Measurements from ENCODE around the gene RAPGEF5. TPM values are rescaled to one million over a fixed set of nuclear protein-coding genes. Genes with fewer than 3 reads are reported as not detected.

Gene RAPGEF5
- total RNA-seq, 6 experiments from 2014 or later = 15.5 to 56.4 (median 27.1) TPM

DNA sequence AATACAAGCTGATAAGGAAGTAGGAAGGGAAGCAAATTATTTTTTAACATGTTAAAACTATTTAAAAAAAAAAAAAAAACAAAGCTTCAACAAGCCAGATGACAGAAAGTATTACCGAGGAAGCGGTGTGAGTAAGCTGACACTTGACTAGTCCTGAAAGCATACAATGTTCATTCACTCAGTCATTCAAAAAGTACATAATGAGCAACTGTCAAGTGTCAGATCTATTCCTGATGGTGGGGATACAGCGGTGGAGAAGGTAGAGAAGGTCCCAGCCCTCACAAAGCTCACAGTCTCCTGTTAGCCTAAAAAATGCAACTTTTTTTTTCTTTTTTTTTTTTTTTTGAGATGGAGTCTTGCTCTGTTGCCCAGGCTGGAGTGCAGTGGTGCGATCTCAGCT is 40.0 kb downstream of the RAPGEF5 start:
- no peaks in the 10 kb centered on the region for H3K27me3 ChIP-seq
- DNase-seq = no peak
- no peak overlapping the region for H3K27ac ChIP-seq
- no peaks in the 10 kb centered on the region for H3K36me3 ChIP-seq
- no peak overlapping the region for H3K4me3 ChIP-seq
- no peak for TF ChIP-seq POLR2A (IDR thresholded peaks at IDR 0.05)
- TF ChIP-seq, protein P1, sequence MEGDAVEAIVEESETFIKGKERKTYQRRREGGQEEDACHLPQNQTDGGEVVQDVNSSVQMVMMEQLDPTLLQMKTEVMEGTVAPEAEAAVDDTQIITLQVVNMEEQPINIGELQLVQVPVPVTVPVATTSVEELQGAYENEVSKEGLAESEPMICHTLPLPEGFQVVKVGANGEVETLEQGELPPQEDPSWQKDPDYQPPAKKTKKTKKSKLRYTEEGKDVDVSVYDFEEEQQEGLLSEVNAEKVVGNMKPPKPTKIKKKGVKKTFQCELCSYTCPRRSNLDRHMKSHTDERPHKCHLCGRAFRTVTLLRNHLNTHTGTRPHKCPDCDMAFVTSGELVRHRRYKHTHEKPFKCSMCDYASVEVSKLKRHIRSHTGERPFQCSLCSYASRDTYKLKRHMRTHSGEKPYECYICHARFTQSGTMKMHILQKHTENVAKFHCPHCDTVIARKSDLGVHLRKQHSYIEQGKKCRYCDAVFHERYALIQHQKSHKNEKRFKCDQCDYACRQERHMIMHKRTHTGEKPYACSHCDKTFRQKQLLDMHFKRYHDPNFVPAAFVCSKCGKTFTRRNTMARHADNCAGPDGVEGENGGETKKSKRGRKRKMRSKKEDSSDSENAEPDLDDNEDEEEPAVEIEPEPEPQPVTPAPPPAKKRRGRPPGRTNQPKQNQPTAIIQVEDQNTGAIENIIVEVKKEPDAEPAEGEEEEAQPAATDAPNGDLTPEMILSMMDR (IDR thresholded peaks at IDR 0.05) = no peak
- intact Hi-C loops (cut with DNase I) = no loop called here
- no peak for ATAC-seq
- no peaks in the 10 kb centered on the region for H3K9me3 ChIP-seq
- H3K4me1 ChIP-seq = no peaks in the 10 kb centered on the region
- 96% methylated on average over 3 of the region's 4 CpGs for WGBS (ENCODE audit: insufficient coverage, low coverage, low lambda C conversion rate, missing lambda C conversion rate)

DNA sequence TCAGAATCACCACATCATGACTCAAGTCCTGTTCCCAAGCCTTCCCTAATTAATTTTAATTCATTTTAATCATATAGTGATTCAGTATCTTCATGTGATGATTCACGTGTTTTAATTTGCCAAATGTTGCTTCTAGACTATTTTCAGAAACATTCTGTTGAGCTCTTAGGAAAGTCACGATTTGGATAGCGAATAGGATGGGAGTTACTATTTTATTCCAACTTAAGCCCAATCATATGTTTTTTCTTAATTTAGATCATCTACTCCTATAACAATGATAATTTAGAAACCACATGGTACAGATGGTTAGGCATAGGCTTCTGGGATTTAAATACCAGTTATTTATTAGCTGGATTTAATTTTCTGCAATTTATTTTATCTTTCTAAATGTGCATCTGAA is 49.1 kb downstream of the RAPGEF5 start:
- no peak overlapping the region for H3K27ac ChIP-seq
- H3K9me3 ChIP-seq = no peaks in the 10 kb centered on the region
- 88% methylated on average over 3 of the region's 3 CpGs for WGBS (ENCODE audit: insufficient coverage, low coverage, low lambda C conversion rate, missing lambda C conversion rate)
- DNase-seq (no peak), ATAC-seq (no peak)
- H3K4me3 ChIP-seq = no peak overlapping the region
- no peak for TF ChIP-seq POLR2A (IDR thresholded peaks at IDR 0.05)
- TF ChIP-seq, protein P1 (IDR thresholded peaks at IDR 0.05) = no peak
- H3K36me3 ChIP-seq = peaks cover 0 to 10% (median 3%) of the 10 kb centered on the region in 4 donors
- intact Hi-C loops (cut with DNase I) = no loop called here
- H3K4me1 ChIP-seq = no peaks in the 10 kb centered on the region
- H3K27me3 ChIP-seq = no peaks in the 10 kb centered on the region

DNA sequence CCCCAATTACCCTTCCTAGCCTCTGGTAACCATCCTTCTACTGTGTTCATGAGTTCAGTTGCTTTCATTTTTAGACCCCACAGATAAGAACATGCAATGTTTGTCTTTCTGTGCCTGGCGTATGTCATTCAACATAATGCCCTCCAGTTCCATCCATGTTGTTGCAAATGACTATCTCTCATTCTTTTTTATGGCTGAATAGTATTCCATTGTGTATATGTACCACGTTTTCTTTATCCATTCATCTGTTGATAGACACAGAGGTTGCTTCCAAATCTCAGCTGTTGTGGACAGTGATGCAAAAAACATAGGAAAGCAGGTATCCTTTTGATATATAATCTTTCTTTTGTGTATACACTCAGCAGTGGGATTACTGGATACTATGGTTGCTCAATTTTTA is 51.2 kb downstream of the RAPGEF5 start:
- Histone ChIP-seq H3K4me1 (no peaks in the 10 kb centered on the region), H3K9me3 (no peaks in the 10 kb centered on the region), H3K27me3 (no peaks in the 10 kb centered on the region), H3K36me3 (peaks cover 0 to 10% (median 3%) of the 10 kb centered on the region in 4 donors), H3K4me3 (no peak overlapping the region), H3K27ac (no peak overlapping the region)
- 90% methylated on average over 2 of the region's 2 CpGs for WGBS (ENCODE audit: insufficient coverage, low coverage, low lambda C conversion rate, missing lambda C conversion rate)
- DNase-seq = no peak
- TF ChIP-seq, protein P1 (IDR thresholded peaks at IDR 0.05) = no peak
- no peak for TF ChIP-seq POLR2A (IDR thresholded peaks at IDR 0.05)
- ATAC-seq = no peak
- intact Hi-C loops (cut with DNase I) = no loop called here

DNA sequence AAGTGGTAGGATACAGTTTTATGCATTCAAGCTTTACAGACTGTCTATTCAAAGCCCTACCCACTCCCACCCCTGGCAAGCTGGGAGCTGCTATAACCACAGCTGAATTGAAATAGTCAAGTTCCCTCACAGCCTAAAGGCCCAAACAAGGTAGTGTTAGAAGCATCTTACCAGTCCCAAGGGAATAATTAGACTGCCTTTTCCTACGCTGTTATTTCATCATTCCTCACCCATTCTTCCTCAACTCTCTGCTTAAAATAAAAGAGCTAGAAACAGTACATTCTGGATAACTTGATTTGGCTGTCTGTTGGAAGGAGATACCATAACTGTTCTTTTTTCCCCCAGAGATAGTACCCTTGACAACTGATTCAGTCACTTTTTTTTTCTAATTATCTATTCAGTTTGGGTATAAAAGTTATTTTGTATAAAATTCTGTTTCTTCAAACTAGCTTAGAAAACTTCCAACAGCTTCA is 54.0 kb downstream of the RAPGEF5 start:
- TF ChIP-seq POLR2A (IDR thresholded peaks at IDR 0.05) = no peak
- TF ChIP-seq, protein P1 (IDR thresholded peaks at IDR 0.05) = no peak
- DNase-seq = no peak
- Histone ChIP-seq H3K4me3 (no peak overlapping the region), H3K4me1 (no peaks in the 10 kb centered on the region), H3K9me3 (no peaks in the 10 kb centered on the region), H3K27ac (no peak overlapping the region), H3K27me3 (no peaks in the 10 kb centered on the region), H3K36me3 (peaks cover 0 to 7% (median 3%) of the 10 kb centered on the region in 4 donors)
- no peak for ATAC-seq
- intact Hi-C loops (cut with DNase I) = no loop called here
- 89% methylated on average over 1 of the region's 1 CpG for WGBS (ENCODE audit: insufficient coverage, low coverage, low lambda C conversion rate, missing lambda C conversion rate)

DNA sequence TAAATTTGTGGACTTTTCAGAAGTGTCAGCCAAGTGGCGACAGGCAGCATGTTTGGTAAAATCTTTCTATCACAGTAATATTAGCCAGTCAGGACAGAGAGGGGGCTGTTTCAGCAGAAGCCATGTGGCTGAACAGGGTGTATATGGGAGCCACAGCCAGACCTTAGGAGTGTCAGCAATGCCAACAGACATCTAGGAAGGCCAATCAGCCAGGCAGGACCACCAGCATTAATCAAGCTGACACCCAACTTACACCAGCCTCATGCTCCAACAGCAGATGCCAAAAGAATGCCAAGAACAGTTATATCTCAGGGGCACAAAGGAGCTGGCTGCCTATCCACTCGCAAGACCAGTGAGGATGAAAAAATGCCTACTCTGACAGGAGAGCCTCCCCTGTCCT is 54.8 kb downstream of the RAPGEF5 start:
- no peak for ATAC-seq
- Histone ChIP-seq H3K27ac (no peak overlapping the region), H3K4me1 (no peaks in the 10 kb centered on the region), H3K4me3 (no peak overlapping the region), H3K27me3 (no peaks in the 10 kb centered on the region), H3K36me3 (peaks cover 0 to 5% (median 0%) of the 10 kb centered on the region in 4 donors), H3K9me3 (no peaks in the 10 kb centered on the region)
- DNase-seq = no peak
- no CpG with 5 or more reads among the region's 2 CpGs for WGBS (ENCODE audit: insufficient coverage, low coverage, low lambda C conversion rate, missing lambda C conversion rate)
- intact Hi-C loops (cut with DNase I) = no loop called here
- TF ChIP-seq, protein P1 (IDR thresholded peaks at IDR 0.05) = no peak
- no peak for TF ChIP-seq POLR2A (IDR thresholded peaks at IDR 0.05)
